Caco-2 (cell line): ENCODE data around the gene RNLS. TPM values are rescaled to one million over a fixed set of nuclear protein-coding genes. Genes with fewer than 3 reads are reported as not detected.
"Not testable (repeated sequence)": the region's sequence is repeated elsewhere in the genome, so short reads cannot be mapped to it uniquely, and the experiment has no call there.

ENCODE experiments used
- BruUV-seq: library from RNA; stranded (reverse); fragments of 400-500 nt; replicated peaks from 2 replicates; lab custom pipeline; 2021; lab: Mats Ljungman, UMichigan
- CTCF ChIA-PET: fragments of 300-600 bp; sonication (Branson Sonifier 250); formaldehyde crosslinking; loops from one replicate; lab custom pipeline; 2022; ENCODE audit warnings: antibody characterized with exemption; lab: Charles Lee
- POLR2A ChIA-PET: fragments of 300-600 bp; sonication (Branson Sonifier 250); formaldehyde crosslinking; loops from one replicate; lab custom pipeline; 2022; ENCODE audit warnings: antibody characterized with exemption; lab: Charles Lee
- DNase-seq, 2 experiments: peaks; one replicate each; pipeline versions ENCODE4 v3.0.0 to v3.0.0-alpha.2; 2020 to 2022
- H3K27me3 ChIP-seq: replicated peaks from 2 replicates; pipeline ENCODE4 v1.6.0; 2011; ENCODE audit warnings: low read length; ENCODE audit not compliant: control insufficient read depth, insufficient read depth
- H3K36me3 ChIP-seq: 2 replicates; pipeline ENCODE4 v1.5.1; 2011; ENCODE audit warnings: low read length; ENCODE audit not compliant: control insufficient read depth, insufficient read depth
- H3K4me1 ChIP-seq: fragments of 250-450 bp; sonication (Bioruptor Pico); 2 replicates; pipeline ENCODE4 v1.5.1; 2020; ENCODE audit warnings: mild to moderate bottlenecking
- H3K4me3 ChIP-seq: 2 replicates; pipeline ENCODE4 v1.5.1; 2011; ENCODE audit warnings: low read depth, mild to moderate bottlenecking, control low read depth, low read length
- H3K9me3 ChIP-seq: fragments of 250-450 bp; sonication (Bioruptor Pico); 2 replicates; pipeline ENCODE4 v1.5.1; 2020; ENCODE audit warnings: mild to moderate bottlenecking, moderate library complexity
- H3K27ac Mint-ChIP-seq: one replicate; pipeline ENCODE4 v1.8.0; 2022; ENCODE audit warnings: mixed read lengths; ENCODE audit not compliant: unreplicated experiment
- H3K27me3 Mint-ChIP-seq: one replicate; pipeline ENCODE4 v1.8.0; 2022; ENCODE audit warnings: mixed read lengths; ENCODE audit not compliant: insufficient read depth, unreplicated experiment
- H3K36me3 Mint-ChIP-seq: one replicate; pipeline ENCODE4 v1.8.0; 2022; ENCODE audit warnings: mild to moderate bottlenecking, mixed read lengths; ENCODE audit not compliant: insufficient read depth, unreplicated experiment
- H3K4me1 Mint-ChIP-seq: one replicate; pipeline ENCODE4 v1.8.0; 2022; ENCODE audit warnings: low read depth, mixed read lengths; ENCODE audit not compliant: unreplicated experiment
- H3K4me3 Mint-ChIP-seq: one replicate; pipeline ENCODE4 v1.8.0; 2022; ENCODE audit warnings: mild to moderate bottlenecking, moderate library complexity, mixed read lengths; ENCODE audit not compliant: unreplicated experiment
- H3K9me3 Mint-ChIP-seq: one replicate; pipeline ENCODE4 v1.8.0; 2022; ENCODE audit warnings: mixed read lengths; ENCODE audit not compliant: unreplicated experiment
- intact Hi-C: fragments of 100-400 bp; cut with micrococcal nuclease; formaldehyde crosslinking; loops from one replicate; pipeline ENCODE4 v1.10.0; 2022; ENCODE audit not compliant: unreplicated experiment
- total RNA-seq: library from RNA; stranded (reverse); gene quantifications from 2 replicates; pipeline ENCODE4 v1.2.3, GENCODE V29; 2022
- TF ChIP-seq, protein P1 (sequence below), 2 experiments: fragments of 200-600 bp in 1 of 2; IDR thresholded peaks; 1 replicate in 1 of 2; 2 replicates in 1 of 2; pipeline versions ENCODE4 v1.5.1 to v1.8.0; 2011 to 2022; ENCODE audit warnings: antibody characterized with exemption in 1 of 2, control low read depth in 1 of 2, inconsistent platforms in 1 of 2, low read depth in 1 of 2, low read length in 1 of 2, mild to moderate bottlenecking in 1 of 2, moderate library complexity in 1 of 2; ENCODE audit not compliant: insufficient read depth in 1 of 2, severe bottlenecking in 1 of 2, unreplicated experiment in 1 of 2

Gene RNLS
- total RNA-seq, 1 experiment from 2014 or later, result 5.7 TPM

DNA sequence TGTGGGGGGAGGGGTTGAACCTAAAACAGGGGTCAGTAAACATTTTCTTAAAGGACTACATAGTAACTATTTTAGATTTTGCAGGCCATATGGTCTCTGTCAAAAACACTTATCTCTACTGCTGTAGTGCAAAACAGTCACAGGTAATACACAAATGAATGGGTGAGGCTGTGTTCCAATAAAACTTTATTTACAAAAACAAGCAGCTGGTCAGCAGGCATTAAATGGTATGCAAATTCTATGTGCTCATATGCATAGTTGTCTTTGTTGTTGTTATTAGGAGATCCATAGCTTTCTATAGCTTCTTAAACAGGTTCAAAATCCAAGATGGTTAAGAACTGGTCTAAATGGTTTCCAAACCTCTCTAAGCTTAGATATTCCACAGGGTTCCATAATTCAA, 302.6 kb downstream of the RNLS start:
- Mint-ChIP-seq H3K27ac (no peak overlapping the region), H3K36me3 (no peaks in the 10 kb centered on the region), H3K27me3 (no peaks in the 10 kb centered on the region), H3K9me3 (no peaks in the 10 kb centered on the region), H3K4me3 (no peak overlapping the region), H3K4me1 (no peaks in the 10 kb centered on the region)
- Histone ChIP-seq H3K4me3 (no peak overlapping the region), H3K36me3 (no peaks in the 10 kb centered on the region), H3K4me1 (no peaks in the 10 kb centered on the region), H3K27me3 (no peaks in the 10 kb centered on the region), H3K9me3 (no peaks in the 10 kb centered on the region; the same call in 1 of the 2 replicates)
- BruUV-seq, result no TSS peak
- intact Hi-C loops, result no loop called here
- ChIA-PET POLR2A (no interaction called here), CTCF (no interaction called here)
- TF ChIP-seq, protein P1, sequence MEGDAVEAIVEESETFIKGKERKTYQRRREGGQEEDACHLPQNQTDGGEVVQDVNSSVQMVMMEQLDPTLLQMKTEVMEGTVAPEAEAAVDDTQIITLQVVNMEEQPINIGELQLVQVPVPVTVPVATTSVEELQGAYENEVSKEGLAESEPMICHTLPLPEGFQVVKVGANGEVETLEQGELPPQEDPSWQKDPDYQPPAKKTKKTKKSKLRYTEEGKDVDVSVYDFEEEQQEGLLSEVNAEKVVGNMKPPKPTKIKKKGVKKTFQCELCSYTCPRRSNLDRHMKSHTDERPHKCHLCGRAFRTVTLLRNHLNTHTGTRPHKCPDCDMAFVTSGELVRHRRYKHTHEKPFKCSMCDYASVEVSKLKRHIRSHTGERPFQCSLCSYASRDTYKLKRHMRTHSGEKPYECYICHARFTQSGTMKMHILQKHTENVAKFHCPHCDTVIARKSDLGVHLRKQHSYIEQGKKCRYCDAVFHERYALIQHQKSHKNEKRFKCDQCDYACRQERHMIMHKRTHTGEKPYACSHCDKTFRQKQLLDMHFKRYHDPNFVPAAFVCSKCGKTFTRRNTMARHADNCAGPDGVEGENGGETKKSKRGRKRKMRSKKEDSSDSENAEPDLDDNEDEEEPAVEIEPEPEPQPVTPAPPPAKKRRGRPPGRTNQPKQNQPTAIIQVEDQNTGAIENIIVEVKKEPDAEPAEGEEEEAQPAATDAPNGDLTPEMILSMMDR (IDR thresholded peaks at IDR 0.05; ENCODE audit: insufficient read depth in 1 of 2, low read depth in 1 of 2, low read length in 1 of 2, severe bottlenecking in 1 of 2, unreplicated experiment in 1 of 2), result no peak
- DNase-seq, result no peak

DNA sequence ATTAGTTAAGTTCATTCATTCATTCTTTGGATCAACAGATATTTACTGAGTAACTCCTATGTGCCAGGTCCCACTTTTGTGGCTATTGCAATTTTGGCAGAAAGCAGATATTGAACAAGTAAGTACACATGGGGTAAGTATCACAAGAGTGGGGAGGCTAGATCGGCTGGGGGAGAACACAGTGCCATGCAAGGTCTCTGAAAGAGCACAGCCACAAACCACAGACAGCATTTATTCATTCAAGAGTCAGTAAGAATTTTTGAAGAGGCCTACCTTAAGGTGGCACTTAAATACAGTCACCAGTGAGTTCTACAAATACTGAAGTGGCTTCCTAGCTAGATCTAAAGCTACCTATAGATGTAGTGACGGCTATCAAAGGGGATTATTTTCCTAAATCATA, 304.2 kb downstream of the RNLS start:
- no peaks in the 10 kb centered on the region for H3K36me3 Mint-ChIP-seq
- Histone ChIP-seq H3K9me3 (no peaks in the 10 kb centered on the region; the same call in 1 of the 2 replicates), H3K4me1 (no peaks in the 10 kb centered on the region), H3K36me3 (no peaks in the 10 kb centered on the region), H3K4me3 (no peak overlapping the region), H3K27me3 (no peaks in the 10 kb centered on the region)
- no peak overlapping the region for H3K4me3 Mint-ChIP-seq
- H3K27me3 Mint-ChIP-seq, result no peaks in the 10 kb centered on the region
- ChIA-PET POLR2A (no interaction called here), CTCF (no interaction called here)
- no peak overlapping the region for H3K27ac Mint-ChIP-seq
- TF ChIP-seq, protein P1 (IDR thresholded peaks at IDR 0.05; ENCODE audit: insufficient read depth in 1 of 2, low read depth in 1 of 2, low read length in 1 of 2, severe bottlenecking in 1 of 2, unreplicated experiment in 1 of 2), result no peak
- intact Hi-C loops, result no loop called here
- no peaks in the 10 kb centered on the region for H3K9me3 Mint-ChIP-seq
- DNase-seq, result no peak
- BruUV-seq, result no TSS peak
- H3K4me1 Mint-ChIP-seq, result no peaks in the 10 kb centered on the region

DNA sequence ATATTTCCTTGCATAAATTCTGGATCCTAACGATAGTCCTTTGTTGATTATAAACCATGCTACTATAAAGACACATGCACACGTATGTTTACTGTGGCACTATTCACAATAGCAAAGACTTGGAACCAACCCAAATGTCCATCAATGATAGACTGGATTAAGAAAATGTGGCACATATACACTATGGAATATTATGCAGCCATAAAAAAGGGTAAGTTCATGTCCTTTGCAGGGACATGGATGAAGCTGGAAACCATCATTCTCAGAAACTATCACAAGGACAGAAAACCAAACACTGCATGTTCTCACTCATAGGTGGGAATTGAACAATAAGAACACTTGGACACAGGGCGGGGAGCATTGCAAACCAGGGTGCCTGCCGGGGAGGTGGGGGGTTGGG, 306.2 kb downstream of the RNLS start:
- H3K4me3 Mint-ChIP-seq, H3K36me3 Mint-ChIP-seq, DNase-seq, H3K36me3 ChIP-seq, H3K27me3 ChIP-seq, H3K9me3 ChIP-seq, BruUV-seq, intact Hi-C loops, H3K27ac Mint-ChIP-seq, H3K4me3 ChIP-seq, H3K9me3 Mint-ChIP-seq, POLR2A ChIA-PET, CTCF ChIA-PET, H3K27me3 Mint-ChIP-seq, H3K4me1 ChIP-seq, H3K4me1 Mint-ChIP-seq: not testable (repeated sequence)

DNA sequence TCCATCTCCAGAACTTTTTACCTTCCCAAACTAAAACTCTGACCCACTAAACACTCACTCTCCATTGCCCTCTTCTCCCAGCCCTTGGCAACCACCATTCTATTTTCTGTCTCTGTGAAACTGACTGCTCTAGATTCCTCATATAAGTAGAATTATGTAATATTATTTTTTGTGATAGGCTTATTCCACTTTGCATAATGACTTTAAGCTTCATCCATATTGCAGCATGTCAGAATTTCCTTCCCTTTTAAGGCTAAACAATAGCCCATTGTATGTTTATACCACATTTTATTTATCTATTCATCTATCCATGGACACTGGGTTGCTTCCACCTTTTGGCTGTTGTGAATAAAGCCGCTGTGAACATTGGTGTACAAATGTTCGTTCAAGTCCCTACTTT, 308.8 kb downstream of the RNLS start:
- H3K4me1 Mint-ChIP-seq, result peaks cover 6% of the 10 kb centered on the region
- DNase-seq, result no peak
- intact Hi-C loops, result no loop called here
- no peaks in the 10 kb centered on the region for H3K27me3 Mint-ChIP-seq
- H3K9me3 Mint-ChIP-seq, result no peaks in the 10 kb centered on the region
- Histone ChIP-seq H3K4me3 (no peak overlapping the region), H3K9me3 (no peaks in the 10 kb centered on the region; the same call in 1 of the 2 replicates), H3K4me1 (no peaks in the 10 kb centered on the region), H3K27me3 (no peaks in the 10 kb centered on the region), H3K36me3 (no peaks in the 10 kb centered on the region)
- TF ChIP-seq, protein P1 (IDR thresholded peaks at IDR 0.05; ENCODE audit: insufficient read depth in 1 of 2, low read depth in 1 of 2, low read length in 1 of 2, severe bottlenecking in 1 of 2, unreplicated experiment in 1 of 2), result no peak
- BruUV-seq, result no TSS peak
- ChIA-PET CTCF (no interaction called here), POLR2A (no interaction called here)
- no peaks in the 10 kb centered on the region for H3K36me3 Mint-ChIP-seq
- H3K4me3 Mint-ChIP-seq, result no peak overlapping the region
- H3K27ac Mint-ChIP-seq, result no peak overlapping the region
